ENCODE data around the gene METRN. TPM values are rescaled to one million over a fixed set of nuclear protein-coding genes. Genes with fewer than 3 reads are reported as not detected.

METRN gene
- total and polyA plus RNA-seq, 12 donors: 51.4 to 103 (median 60.5) TPM

DNA sequence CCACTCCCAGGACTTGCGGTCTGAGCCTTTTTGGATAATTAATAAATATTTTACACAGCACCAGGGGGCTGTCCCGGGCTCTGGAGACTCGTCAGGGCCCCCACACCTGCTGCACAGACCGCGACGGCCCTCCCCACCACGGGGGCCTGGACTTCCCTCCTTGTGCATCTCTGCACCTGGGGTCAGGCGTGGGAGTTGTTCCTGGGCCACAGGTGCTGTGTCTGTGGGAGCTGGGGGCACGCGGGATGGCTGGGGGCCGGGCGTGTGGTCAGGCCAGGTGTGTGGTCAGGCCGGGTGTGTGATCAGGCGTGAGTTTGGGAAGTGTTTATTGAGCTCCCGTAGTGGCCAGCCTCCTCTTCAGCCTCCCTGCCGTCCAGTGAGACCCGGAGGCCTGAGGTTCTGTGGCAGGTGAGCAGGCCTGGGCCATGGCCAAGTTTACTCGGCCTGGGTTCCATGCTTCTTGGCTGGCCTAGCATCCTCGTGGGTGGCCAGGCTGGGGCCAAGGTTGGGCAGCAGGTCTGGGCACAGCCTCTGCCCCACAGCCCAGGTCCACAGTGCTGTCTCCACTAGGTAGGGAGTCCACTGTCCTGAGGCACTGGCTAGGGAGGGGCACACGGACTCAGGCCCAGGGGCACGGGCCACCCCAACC, 36.6 kb upstream of the METRN start:
- DNase-seq: no peak
- Histone ChIP-seq H3K36me3 (peaks cover 0 to 32% (median 20%) of the 10 kb centered on the region in 9 donors), H3K27ac (peak overlapping the region in 2 of 10 donors; percentile 75 to 90), H3K27me3 (peaks cover 0 to 22% (median 0%) of the 10 kb centered on the region in 7 donors), H3K4me3 (no peak overlapping the region), H3K4me1 (peaks cover 25 to 56% (median 48%) of the 10 kb centered on the region in 9 donors), H3K9me3 (no peaks in the 10 kb centered on the region)
- intact Hi-C loops (cut with DNase I): no loop called here
- 73 to 83% methylated on average over 21 of the region's 21 CpGs for WGBS, 2 donors
- peak in 1 of 8 donors; percentile 1 for ATAC-seq
- TF ChIP-seq, protein P1, sequence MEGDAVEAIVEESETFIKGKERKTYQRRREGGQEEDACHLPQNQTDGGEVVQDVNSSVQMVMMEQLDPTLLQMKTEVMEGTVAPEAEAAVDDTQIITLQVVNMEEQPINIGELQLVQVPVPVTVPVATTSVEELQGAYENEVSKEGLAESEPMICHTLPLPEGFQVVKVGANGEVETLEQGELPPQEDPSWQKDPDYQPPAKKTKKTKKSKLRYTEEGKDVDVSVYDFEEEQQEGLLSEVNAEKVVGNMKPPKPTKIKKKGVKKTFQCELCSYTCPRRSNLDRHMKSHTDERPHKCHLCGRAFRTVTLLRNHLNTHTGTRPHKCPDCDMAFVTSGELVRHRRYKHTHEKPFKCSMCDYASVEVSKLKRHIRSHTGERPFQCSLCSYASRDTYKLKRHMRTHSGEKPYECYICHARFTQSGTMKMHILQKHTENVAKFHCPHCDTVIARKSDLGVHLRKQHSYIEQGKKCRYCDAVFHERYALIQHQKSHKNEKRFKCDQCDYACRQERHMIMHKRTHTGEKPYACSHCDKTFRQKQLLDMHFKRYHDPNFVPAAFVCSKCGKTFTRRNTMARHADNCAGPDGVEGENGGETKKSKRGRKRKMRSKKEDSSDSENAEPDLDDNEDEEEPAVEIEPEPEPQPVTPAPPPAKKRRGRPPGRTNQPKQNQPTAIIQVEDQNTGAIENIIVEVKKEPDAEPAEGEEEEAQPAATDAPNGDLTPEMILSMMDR (IDR thresholded peaks at IDR 0.05): no peak

DNA sequence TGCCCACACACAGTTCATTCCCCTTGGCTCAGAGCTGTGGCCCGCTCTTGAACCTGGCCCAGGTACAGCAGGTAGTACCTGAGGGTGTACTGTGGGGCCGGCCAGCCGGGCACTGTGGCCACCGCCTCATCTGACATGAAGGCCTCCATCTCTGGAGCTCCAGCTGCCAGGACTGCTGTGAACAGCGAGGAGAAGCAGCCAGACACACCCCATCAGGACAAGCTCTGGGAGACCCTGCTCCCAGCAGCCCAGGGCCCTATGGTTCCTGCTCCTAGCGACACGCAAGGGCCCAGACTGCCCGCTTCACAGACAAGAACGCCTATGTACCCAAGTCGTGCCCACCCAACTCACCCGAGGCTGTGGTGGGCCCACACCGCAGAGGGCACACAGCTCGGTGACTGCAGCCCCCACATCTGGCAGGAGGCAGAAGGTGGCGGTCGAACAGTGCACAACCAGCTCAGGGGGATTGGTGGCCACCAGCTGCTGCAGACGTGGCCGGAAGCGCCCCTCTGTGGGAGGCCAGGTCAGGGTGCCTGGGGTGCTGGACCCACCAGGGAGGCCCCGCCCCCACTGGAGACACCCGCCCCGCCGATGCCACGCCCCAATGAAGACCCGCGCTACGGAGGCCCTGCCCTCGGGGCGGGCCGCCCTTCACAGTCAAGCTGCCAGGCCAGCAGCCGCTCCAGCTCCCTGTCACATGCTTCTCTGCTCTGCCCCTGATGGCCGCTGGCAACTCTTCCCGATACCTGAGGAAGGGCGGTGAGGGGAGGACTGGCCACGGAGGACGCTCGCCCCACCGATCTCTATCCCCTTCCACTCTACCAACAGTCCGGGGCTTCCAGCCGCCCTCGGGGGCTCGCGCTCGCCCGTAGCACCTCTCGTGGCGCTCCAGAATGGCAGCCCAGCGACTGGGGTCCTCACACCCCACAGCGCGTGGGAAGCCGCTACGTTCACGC, 35.8 kb upstream of the METRN start:
- peak; percentile 17 to 59 (median 40) for ATAC-seq
- WGBS, 2 donors: 22 to 24% methylated on average over 52 of the region's 52 CpGs
- peaks cover 0 to 22% (median 0%) of the 10 kb centered on the region in 7 donors for H3K27me3 ChIP-seq
- TF ChIP-seq, protein P1 (IDR thresholded peaks at IDR 0.05): no peak
- peaks cover 30 to 60% (median 51%) of the 10 kb centered on the region in 9 donors for H3K4me1 ChIP-seq
- H3K9me3 ChIP-seq: no peaks in the 10 kb centered on the region
- peaks cover 0 to 24% (median 18%) of the 10 kb centered on the region in 9 donors for H3K36me3 ChIP-seq
- H3K27ac ChIP-seq: peak overlapping the region; percentile 54 to 97 (median 91)
- peak; percentile 74 to 82 for DNase-seq
- H3K4me3 ChIP-seq: peak overlapping the region; percentile 19 to 95 (median 68)
- intact Hi-C loops (cut with DNase I): no loop called here

DNA sequence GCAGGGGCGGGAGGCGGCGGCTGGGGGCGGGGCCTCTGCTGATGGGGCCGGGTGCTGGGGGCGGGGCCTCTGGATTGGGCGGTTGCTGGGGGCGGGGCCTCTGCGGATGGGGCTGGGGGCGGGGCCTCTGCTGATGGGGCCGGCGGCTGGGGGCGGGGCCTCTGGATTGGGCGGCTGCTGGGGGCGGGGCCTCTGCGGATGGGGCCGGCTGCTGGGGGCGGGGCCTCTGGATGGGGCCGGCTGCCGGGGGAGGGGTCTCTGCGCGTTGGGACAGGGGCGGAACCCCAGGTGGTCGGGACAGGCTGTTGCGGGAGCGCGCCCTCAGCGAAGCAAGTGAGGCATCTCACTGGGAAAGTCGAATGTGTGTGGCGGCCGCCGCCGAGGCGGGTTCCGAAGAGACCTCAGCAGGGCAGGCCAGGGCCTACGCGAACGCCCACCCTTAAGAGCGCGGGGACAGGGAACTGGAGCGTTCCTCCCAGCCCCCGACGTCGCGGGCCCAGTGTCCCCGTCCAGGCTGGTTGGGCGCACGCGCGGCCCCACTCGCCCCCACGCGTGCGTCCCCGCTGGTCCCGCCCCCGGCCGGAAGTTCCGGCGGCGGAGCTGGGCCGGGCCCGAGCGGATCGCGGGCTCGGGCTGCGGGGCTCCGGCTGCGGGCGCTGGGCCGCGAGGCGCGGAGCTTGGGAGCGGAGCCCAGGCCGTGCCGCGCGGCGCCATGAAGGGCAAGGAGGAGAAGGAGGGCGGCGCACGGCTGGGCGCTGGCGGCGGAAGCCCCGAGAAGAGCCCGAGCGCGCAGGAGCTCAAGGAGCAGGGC, 34.9 kb upstream of the METRN start, which contains the start of gene STUB1:
TSS of gene STUB1 (plus strand) at position 597 of the 811 bp plus-strand sequence. CDS start at position 713, 116 bp downstream.
- Histone ChIP-seq H3K4me1 (peaks cover 30 to 60% (median 49%) of the 10 kb centered on the region in 9 donors), H3K36me3 (peaks cover 0 to 24% (median 18%) of the 10 kb centered on the region in 9 donors), H3K27me3 (peaks cover 0 to 22% (median 0%) of the 10 kb centered on the region in 7 donors), H3K27ac (peak within 1 kb of the TSS; percentile 66 to 99 (median 96)), H3K9me3 (no peaks in the 10 kb centered on the region), H3K4me3 (peak within 1 kb of the TSS; percentile 50 to 95 (median 71))
- DNase-seq (peak; percentile 90), ATAC-seq (peak; percentile 63 to 82 (median 70))
- TF ChIP-seq, protein P1 (IDR thresholded peaks at IDR 0.05): no peak
- intact Hi-C loops (cut with DNase I): loop anchor here in 1 of 10 donors (2.0 kb wide), 1 partner anchor 41 kb away; the partner anchor contains the start of gene ANTKMT
- WGBS, 2 donors: 1% methylated on average over 74 to 91 of the region's 91 CpGs
